Measurements from ENCODE around the gene GNRHR. TPM values are rescaled to one million over a fixed set of nuclear protein-coding genes. Genes with fewer than 3 reads are reported as not detected.

The GNRHR gene
- not detected in 2 replicates for total RNA-seq (2022)
- not detected for Bru-seq, nascent RNA
- not detected for BruChase-seq, experiment 1, labeled RNA remaining after a 2-hour chase
- BruChase-seq, experiment 2, labeled RNA remaining after a 6-hour chase, result not detected
- long read RNA-seq, result 0 reads

GRCh38 chr4:67754288-67754687 lies at the start of gene GNRHR:
Gene GNRHR (minus strand): TSS chr4:67754388. CDS start chr4:67754335, 53 bp downstream.
- TF ChIP-seq CTCF (IDR thresholded peaks at IDR 0.05; ENCODE audit: insufficient read depth in 1 of 2, low read depth in 1 of 2, low read length in 1 of 2, severe bottlenecking in 1 of 2, unreplicated experiment in 1 of 2), result no peak
- DNase-seq, result no peak
- CTCF ChIA-PET, result no interaction called here
- Mint-ChIP-seq H3K4me3 (ENCODE audit: unreplicated experiment) (no peak within 1 kb of the TSS), H3K9me3 (ENCODE audit: unreplicated experiment) (no peaks in the 10 kb centered on the region), H3K27ac (ENCODE audit: unreplicated experiment) (no peak within 1 kb of the TSS), H3K36me3 (ENCODE audit: insufficient read depth, unreplicated experiment) (no peaks in the 10 kb centered on the region), H3K4me1 (ENCODE audit: low read depth, unreplicated experiment) (no peaks in the 10 kb centered on the region), H3K27me3 (ENCODE audit: insufficient read depth, unreplicated experiment) (no peaks in the 10 kb centered on the region)
- Histone ChIP-seq H3K36me3 (ENCODE audit: control insufficient read depth, insufficient read depth, low read length) (no peaks in the 10 kb centered on the region), H3K9me3 (no peaks in the 10 kb centered on the region), H3K4me1 (no peaks in the 10 kb centered on the region), H3K4me3 (ENCODE audit: low read depth, low read length) (no peak within 1 kb of the TSS), H3K27me3 (replicated peaks; ENCODE audit: control insufficient read depth, insufficient read depth, low read length) (no peaks in the 10 kb centered on the region)
- BruUV-seq (replicated peaks), result no TSS peak
- POLR2A ChIA-PET, result no interaction called here
- intact Hi-C loops (cut with micrococcal nuclease; ENCODE audit: unreplicated experiment), result no loop called here

DNA sequence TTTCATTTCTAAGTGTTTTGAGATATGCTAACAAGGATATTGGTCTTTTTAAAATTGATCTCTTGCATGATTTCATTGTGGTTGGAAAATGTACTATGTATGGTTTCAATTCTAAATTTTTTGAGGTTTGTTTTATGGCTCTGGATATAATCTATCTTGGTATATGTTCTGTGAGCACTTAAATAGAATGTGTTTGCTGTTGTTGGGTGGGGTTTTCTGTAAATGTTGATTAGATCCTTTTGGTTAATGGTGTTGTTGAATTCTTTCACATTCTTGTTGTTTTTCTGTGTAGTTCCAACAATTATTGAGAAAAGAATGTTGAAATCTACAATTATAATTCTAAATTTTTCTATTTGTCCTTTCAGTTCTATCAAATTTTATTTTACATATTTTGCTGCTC lies 42.6 kb upstream of the GNRHR start:
- BruUV-seq (replicated peaks), result no TSS peak
- no peak for DNase-seq
- H3K4me3 Mint-ChIP-seq (ENCODE audit: unreplicated experiment), result no peak overlapping the region

GRCh38 chr4:67790721-67791120 lies 36.5 kb upstream of the GNRHR start:
- no peaks in the 10 kb centered on the region for H3K27me3 ChIP-seq (replicated peaks; ENCODE audit: control insufficient read depth, insufficient read depth, low read length)
- Mint-ChIP-seq H3K27me3 (ENCODE audit: insufficient read depth, unreplicated experiment) (no peaks in the 10 kb centered on the region), H3K27ac (ENCODE audit: unreplicated experiment) (no peak overlapping the region), H3K9me3 (ENCODE audit: unreplicated experiment) (no peaks in the 10 kb centered on the region), H3K4me1 (ENCODE audit: low read depth, unreplicated experiment) (no peaks in the 10 kb centered on the region), H3K4me3 (ENCODE audit: unreplicated experiment) (no peak overlapping the region), H3K36me3 (ENCODE audit: insufficient read depth, unreplicated experiment) (no peaks in the 10 kb centered on the region)
- H3K9me3 ChIP-seq, result no peaks in the 10 kb centered on the region
- intact Hi-C loops (cut with micrococcal nuclease; ENCODE audit: unreplicated experiment), result no loop called here
- no peak overlapping the region for H3K4me3 ChIP-seq (ENCODE audit: low read depth, low read length)
- H3K36me3 ChIP-seq (ENCODE audit: control insufficient read depth, insufficient read depth, low read length), result no peaks in the 10 kb centered on the region
- no peak for TF ChIP-seq CTCF (IDR thresholded peaks at IDR 0.05; ENCODE audit: insufficient read depth in 1 of 2, low read depth in 1 of 2, low read length in 1 of 2, severe bottlenecking in 1 of 2, unreplicated experiment in 1 of 2)
- no peak for DNase-seq
- POLR2A ChIA-PET, result no interaction called here
- no peaks in the 10 kb centered on the region for H3K4me1 ChIP-seq
- CTCF ChIA-PET, result no interaction called here
- no TSS peak for BruUV-seq (replicated peaks)

More for the DNA sequence above, 42.6 kb upstream of the GNRHR start:
- Mint-ChIP-seq H3K27me3 (ENCODE audit: insufficient read depth, unreplicated experiment) (no peaks in the 10 kb centered on the region), H3K9me3 (ENCODE audit: unreplicated experiment) (no peaks in the 10 kb centered on the region), H3K4me1 (ENCODE audit: low read depth, unreplicated experiment) (no peaks in the 10 kb centered on the region), H3K36me3 (ENCODE audit: insufficient read depth, unreplicated experiment) (no peaks in the 10 kb centered on the region), H3K27ac (ENCODE audit: unreplicated experiment) (no peak overlapping the region)
- H3K9me3 ChIP-seq, result no peaks in the 10 kb centered on the region
- no peaks in the 10 kb centered on the region for H3K27me3 ChIP-seq (replicated peaks; ENCODE audit: control insufficient read depth, insufficient read depth, low read length)
- POLR2A ChIA-PET, result no interaction called here
- CTCF ChIA-PET, result no interaction called here
- intact Hi-C loops (cut with micrococcal nuclease; ENCODE audit: unreplicated experiment), result no loop called here
- no peak for TF ChIP-seq CTCF (IDR thresholded peaks at IDR 0.05; ENCODE audit: insufficient read depth in 1 of 2, low read depth in 1 of 2, low read length in 1 of 2, severe bottlenecking in 1 of 2, unreplicated experiment in 1 of 2)
- no peak overlapping the region for H3K4me3 ChIP-seq (ENCODE audit: low read depth, low read length)
- no peaks in the 10 kb centered on the region for H3K4me1 ChIP-seq
- H3K36me3 ChIP-seq (ENCODE audit: control insufficient read depth, insufficient read depth, low read length), result no peaks in the 10 kb centered on the region

Data from Caco-2 (cell line).